DMS53 (cell line): Measurements from ENCODE around the gene SGMS1.
A peak's percentile ranks its signal among the peaks of the same experiment; 100 is the strongest.
"Not testable (repeated sequence)": the region's sequence is repeated elsewhere in the genome, so short reads cannot be mapped to it uniquely, and the experiment has no call there.

Source experiments
- DNase-seq: peaks from one replicate; lab custom pipeline; 2025; lab: John Stamatoyannopoulos, UW

The SGMS1 gene

DNA sequence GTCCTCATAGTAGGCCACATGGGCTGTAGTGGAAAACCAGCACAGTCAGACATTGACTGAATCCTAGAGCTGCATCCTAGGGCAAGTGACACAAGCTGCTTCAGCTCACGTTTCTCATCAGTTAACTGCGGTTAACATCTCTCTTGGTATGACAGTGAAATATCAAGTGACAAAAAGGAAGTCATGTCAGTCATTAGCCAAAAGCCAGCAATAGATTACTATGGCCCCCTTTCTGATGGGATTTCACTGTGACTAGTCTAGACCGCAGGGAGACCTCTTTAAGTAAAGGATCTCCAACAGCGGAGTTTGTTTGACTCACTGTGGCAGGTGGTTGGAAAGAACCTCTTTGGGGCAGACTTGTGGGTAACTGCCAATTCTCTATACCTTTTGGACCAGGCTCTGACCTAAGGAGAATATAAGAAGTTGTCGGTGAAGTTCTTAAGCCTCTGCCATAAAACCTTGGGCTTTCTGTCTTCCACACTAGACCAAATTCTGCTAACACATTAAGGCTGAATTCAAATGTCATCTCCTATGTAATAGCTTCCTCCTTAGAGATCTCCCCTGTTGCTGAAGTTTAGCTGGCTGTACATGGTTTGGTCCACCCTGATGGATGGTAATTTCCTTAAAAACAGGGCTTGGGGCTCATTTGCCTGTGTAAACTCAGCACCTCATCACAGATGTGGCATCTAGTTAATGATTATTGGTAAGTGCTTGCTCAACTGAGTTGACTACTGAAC lies 115.3 kb downstream of the SGMS1 start:
- DNase-seq = peak; percentile 64

GRCh38 chr10:50506861-50507573 lies 116.7 kb downstream of the SGMS1 start:
- DNase-seq = no peak

- no peak for DNase-seq
These were observed 119.4 kb downstream of the SGMS1 start for GRCh38 chr10:50504389-50504788.

GRCh38 chr10:50503661-50504320 lies 120.0 kb downstream of the SGMS1 start:
- no peak for DNase-seq

GRCh38 chr10:50503156-50503555 lies 120.6 kb downstream of the SGMS1 start:
- DNase-seq = not testable (repeated sequence)

- no peak for DNase-seq
These were observed 121.8 kb downstream of the SGMS1 start for GRCh38 chr10:50501924-50502452.

DNA sequence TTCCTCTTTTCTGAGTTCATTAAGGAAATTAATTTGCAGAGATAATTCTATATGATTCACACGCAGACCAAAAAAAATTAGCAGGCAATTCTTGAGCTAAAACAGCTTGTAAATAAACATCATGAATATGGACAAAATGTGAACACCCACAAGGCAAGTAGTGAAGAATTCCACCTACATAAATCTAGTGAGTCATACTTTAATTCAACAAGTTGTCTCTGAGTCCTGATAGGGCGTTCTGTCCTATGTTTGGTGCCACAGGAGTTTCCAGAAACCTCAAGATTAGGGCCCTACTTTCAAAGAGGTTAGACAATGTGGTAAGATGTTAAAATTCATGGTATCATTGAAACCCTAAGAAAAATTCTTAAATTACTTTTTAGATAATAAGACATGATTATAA lies 122.3 kb downstream of the SGMS1 start:
- no peak for DNase-seq

DNA sequence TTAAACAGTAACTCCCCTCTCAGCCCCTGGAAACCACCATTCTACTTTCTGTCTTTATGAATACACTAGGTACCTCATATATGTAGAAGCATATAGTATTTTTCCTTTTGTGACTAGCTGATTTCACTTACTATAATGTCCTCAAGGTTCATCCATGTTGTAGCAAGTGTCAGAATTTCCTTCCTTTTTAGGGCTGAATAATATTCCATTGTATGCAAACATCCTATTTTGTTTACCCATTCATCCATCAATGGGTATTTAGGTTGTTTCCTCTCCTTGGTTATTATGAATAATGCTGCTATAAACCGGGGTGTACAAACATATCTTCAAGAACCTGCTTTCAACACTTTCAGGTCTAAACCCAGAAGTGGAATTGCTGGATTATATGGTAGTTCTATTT lies 125.3 kb downstream of the SGMS1 start:
- no peak for DNase-seq

GRCh38 chr10:50497758-50498157 lies 126.0 kb downstream of the SGMS1 start:
- peak; percentile 16 for DNase-seq

- no peak for DNase-seq
These were observed 127.5 kb downstream of the SGMS1 start for GRCh38 chr10:50496228-50496627.

- no peak for DNase-seq
These were observed 133.5 kb downstream of the SGMS1 start for GRCh38 chr10:50490241-50490640.

DNA sequence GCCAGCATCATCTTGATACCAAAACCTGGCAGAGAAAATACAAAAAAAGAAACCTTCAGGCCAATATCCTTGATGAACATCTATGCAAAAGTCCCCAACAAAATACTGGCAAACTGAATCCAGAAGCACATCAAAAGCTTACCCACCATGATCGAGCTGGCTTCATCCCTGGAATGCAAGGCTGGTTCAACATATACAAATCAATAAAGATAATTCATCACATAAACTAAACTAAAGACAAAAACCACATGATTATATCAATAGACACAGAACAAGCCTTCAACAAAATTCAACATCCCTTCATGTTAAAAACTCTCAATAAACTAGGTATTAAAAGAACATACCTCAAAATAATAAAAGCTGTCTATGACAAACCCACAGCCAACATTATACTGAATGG lies 139.2 kb downstream of the SGMS1 start:
- DNase-seq = not testable (repeated sequence)

- DNase-seq = no peak
These were observed 143.4 kb downstream of the SGMS1 start for GRCh38 chr10:50480054-50481007.

- no peak for DNase-seq
These were observed 146.2 kb downstream of the SGMS1 start for GRCh38 chr10:50477287-50478203.

- DNase-seq = peak; percentile 29
These were observed 150.0 kb downstream of the SGMS1 start for GRCh38 chr10:50473756-50474155.

DNA sequence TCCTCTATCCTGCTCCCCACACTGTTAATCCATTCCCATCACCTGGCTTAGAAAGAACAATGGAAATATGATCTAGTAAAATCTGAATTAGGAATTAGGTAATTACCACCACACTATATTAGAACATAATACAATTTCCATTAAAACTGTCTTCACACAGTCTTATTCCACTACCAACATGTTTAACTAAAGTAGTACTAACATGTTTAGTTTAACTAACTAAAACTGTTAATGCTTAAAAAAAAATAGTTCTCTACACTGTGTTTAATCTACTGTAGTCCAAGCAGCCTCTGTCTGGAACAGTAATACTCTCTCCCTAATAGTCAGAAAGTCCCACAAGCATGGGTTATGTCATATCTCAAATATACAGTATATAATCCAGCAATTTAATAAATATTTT lies 150.8 kb downstream of the SGMS1 start:
- DNase-seq = no peak

GRCh38 chr10:50471583-50471975 lies 152.2 kb downstream of the SGMS1 start:
- peak; percentile 45 for DNase-seq

GRCh38 chr10:50470798-50471582 lies 152.8 kb downstream of the SGMS1 start:
- peak; percentile 92 for DNase-seq

DNA sequence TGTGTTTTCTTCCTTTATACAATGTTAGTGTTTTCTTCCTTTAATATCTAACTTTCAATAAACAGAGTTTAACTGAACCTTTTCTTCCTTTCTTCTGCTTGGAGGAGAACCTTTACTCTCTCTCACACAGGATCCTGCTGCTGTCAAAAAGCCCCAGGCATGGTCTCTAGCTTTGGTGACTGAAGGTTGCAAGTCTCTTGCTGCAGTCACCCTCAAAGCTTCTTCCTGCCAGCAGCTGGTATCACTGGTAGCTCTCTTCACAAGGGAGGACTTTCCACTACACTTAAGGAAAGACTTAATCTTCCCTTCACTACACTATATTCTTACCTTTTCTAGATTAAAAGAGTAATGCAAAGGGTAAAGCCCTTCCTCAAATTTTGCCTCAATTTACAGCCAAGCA lies 153.4 kb downstream of the SGMS1 start:
- peak; percentile 31 for DNase-seq

- DNase-seq = no peak
These were observed 154.0 kb downstream of the SGMS1 start for GRCh38 chr10:50469778-50470193.
